GM12878 (cell line): ENCODE data around the gene SLC9A3.

ENCODE experiments used
- POU2F2 ChIP-seq: IDR thresholded peaks from 3 replicates; pipeline ENCODE4 v1.6.1; 2011; ENCODE audit warnings: low read depth, mild to moderate bottlenecking, low read length, borderline replicate concordance
- TF ChIP-seq, protein P1 (sequence below): IDR thresholded peaks from 2 replicates; pipeline ENCODE4 v1.6.1; 2012; ENCODE audit warnings: mild to moderate bottlenecking, low read depth, low read length
- TF ChIP-seq, protein P2 (sequence below): fragments of 450-650 bp; IDR thresholded peaks from 2 replicates; pipeline ENCODE4 v1.6.1; 2016; ENCODE audit warnings: mild to moderate bottlenecking, moderate library complexity, borderline replicate concordance

DNA sequence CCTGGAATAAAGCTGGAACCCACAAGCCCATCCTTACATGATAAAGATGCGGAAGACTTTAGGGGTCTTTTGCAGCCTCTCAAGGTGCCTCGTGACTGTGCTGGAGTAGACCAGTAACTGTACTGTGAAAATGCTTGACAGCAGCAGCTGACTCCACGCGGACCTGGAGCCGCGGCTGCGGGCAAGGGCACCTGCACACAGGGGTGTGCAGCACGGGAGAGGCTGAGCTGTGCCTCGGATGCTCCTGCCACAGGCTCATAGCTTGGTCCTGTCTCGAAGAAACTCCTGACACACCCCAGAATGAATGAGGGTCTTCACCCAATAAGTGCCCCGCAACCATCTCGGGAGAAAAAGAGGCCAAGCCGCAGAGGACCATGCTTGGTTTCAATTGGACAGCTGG, 47.5 kb upstream of the SLC9A3 start:
- TF ChIP-seq, protein P1, sequence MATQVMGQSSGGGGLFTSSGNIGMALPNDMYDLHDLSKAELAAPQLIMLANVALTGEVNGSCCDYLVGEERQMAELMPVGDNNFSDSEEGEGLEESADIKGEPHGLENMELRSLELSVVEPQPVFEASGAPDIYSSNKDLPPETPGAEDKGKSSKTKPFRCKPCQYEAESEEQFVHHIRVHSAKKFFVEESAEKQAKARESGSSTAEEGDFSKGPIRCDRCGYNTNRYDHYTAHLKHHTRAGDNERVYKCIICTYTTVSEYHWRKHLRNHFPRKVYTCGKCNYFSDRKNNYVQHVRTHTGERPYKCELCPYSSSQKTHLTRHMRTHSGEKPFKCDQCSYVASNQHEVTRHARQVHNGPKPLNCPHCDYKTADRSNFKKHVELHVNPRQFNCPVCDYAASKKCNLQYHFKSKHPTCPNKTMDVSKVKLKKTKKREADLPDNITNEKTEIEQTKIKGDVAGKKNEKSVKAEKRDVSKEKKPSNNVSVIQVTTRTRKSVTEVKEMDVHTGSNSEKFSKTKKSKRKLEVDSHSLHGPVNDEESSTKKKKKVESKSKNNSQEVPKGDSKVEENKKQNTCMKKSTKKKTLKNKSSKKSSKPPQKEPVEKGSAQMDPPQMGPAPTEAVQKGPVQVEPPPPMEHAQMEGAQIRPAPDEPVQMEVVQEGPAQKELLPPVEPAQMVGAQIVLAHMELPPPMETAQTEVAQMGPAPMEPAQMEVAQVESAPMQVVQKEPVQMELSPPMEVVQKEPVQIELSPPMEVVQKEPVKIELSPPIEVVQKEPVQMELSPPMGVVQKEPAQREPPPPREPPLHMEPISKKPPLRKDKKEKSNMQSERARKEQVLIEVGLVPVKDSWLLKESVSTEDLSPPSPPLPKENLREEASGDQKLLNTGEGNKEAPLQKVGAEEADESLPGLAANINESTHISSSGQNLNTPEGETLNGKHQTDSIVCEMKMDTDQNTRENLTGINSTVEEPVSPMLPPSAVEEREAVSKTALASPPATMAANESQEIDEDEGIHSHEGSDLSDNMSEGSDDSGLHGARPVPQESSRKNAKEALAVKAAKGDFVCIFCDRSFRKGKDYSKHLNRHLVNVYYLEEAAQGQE: no peak
- TF ChIP-seq, protein P2, sequence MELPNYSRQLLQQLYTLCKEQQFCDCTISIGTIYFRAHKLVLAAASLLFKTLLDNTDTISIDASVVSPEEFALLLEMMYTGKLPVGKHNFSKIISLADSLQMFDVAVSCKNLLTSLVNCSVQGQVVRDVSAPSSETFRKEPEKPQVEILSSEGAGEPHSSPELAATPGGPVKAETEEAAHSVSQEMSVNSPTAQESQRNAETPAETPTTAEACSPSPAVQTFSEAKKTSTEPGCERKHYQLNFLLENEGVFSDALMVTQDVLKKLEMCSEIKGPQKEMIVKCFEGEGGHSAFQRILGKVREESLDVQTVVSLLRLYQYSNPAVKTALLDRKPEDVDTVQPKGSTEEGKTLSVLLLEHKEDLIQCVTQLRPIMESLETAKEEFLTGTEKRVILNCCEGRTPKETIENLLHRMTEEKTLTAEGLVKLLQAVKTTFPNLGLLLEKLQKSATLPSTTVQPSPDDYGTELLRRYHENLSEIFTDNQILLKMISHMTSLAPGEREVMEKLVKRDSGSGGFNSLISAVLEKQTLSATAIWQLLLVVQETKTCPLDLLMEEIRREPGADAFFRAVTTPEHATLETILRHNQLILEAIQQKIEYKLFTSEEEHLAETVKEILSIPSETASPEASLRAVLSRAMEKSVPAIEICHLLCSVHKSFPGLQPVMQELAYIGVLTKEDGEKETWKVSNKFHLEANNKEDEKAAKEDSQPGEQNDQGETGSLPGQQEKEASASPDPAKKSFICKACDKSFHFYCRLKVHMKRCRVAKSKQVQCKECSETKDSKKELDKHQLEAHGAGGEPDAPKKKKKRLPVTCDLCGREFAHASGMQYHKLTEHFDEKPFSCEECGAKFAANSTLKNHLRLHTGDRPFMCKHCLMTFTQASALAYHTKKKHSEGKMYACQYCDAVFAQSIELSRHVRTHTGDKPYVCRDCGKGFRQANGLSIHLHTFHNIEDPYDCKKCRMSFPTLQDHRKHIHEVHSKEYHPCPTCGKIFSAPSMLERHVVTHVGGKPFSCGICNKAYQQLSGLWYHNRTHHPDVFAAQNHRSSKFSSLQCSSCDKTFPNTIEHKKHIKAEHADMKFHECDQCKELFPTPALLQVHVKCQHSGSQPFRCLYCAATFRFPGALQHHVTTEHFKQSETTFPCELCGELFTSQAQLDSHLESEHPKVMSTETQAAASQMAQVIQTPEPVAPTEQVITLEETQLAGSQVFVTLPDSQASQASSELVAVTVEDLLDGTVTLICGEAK: no peak
- no peak for TF ChIP-seq POU2F2
